ENCODE data around the gene RALGPS1. TPM values are rescaled to one million over a fixed set of nuclear protein-coding genes. Genes with fewer than 3 reads are reported as not detected.

Gene RALGPS1
- total RNA-seq, 1 experiment from 2014 or later = 28.5 TPM

GRCh38 chr9:126945682-126946081 is 31.1 kb downstream of the RALGPS1 start:
- DNase-seq (ENCODE audit: low spot score) (no peak), ATAC-seq (no peak)
- ChIA-PET CTCF (interaction anchor here (0.6 to 2.8 kb wide), 5 partner anchors 120 to 363 kb away, joined by 3 to 21 read pairs (median 4); no protein-coding TSS in a partner anchor), POLR2A (no interaction called here)
- Mint-ChIP-seq H3K9me3 (no peaks in the 10 kb centered on the region), H3K4me3 (no peak overlapping the region), H3K4me1 (peaks cover 10% of the 10 kb centered on the region), H3K27me3 (ENCODE audit: low read depth) (no peaks in the 10 kb centered on the region; the same call in 1 of the 2 replicates), H3K27ac (peak overlapping the region; percentile 12; the same call in 1 of the 2 replicates), H3K36me3 (no peaks in the 10 kb centered on the region)
- TF ChIP-seq ZNF416 (CRISPR knock-in tag; IDR thresholded peaks at IDR 0.05) = no peak
- no peak for TF ChIP-seq MYBL2 (CRISPR knock-in tag; IDR thresholded peaks at IDR 0.05)
- TF ChIP-seq FOXK1 (CRISPR knock-in tag; IDR thresholded peaks at IDR 0.05) = no peak
- no peak for TF ChIP-seq TCF7 (CRISPR knock-in tag; IDR thresholded peaks at IDR 0.05; ENCODE audit: low read depth)
- TF ChIP-seq ZNF232 (CRISPR knock-in tag; IDR thresholded peaks at IDR 0.05) = no peak
- TF ChIP-seq TEAD4 (CRISPR knock-in tag; IDR thresholded peaks at IDR 0.05) = no peak
- no peak for TF ChIP-seq SOX15 (CRISPR knock-in tag; IDR thresholded peaks at IDR 0.05)
- no peak for TF ChIP-seq EMX1 (CRISPR knock-in tag; IDR thresholded peaks at IDR 0.05)
- TF ChIP-seq E2F5 (CRISPR knock-in tag; IDR thresholded peaks at IDR 0.05) = no peak
- no peak for TF ChIP-seq IRF1 (CRISPR knock-in tag; IDR thresholded peaks at IDR 0.05)

DNA sequence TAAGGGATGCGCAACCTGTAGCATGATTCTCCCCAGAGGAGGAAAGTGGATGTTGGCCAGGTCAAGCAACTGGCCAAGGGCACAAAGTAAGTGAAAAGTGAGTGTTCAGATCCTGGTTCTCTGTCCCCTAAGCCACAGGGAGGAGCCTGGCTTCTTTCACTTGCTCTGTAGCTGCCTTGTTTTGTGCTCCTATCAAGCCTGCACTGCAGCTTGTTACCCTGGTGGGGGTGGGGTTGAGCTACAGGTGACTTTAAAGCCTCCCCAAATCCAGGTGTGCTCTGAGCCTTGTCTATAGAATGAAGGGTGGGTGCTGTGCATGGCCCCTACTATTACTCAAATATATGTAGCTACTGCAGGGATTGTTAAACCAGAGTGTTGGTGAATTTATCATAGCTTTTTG is 32.9 kb downstream of the RALGPS1 start:
- peaks cover 10% of the 10 kb centered on the region for H3K4me1 Mint-ChIP-seq
- ChIA-PET CTCF (interaction anchor here (0.5 to 2.8 kb wide), 29 partner anchors 9 to 450 kb away, joined by 3 to 32 read pairs (median 5); partner anchors contain the start of genes ANGPTL2 and SLC2A8), POLR2A (interaction anchor here (0.6 to 0.9 kb wide), 2 partner anchors 31 to 33 kb away, joined by 3 read pairs; partner anchors contain the start of gene RALGPS1)
- DNase-seq (ENCODE audit: low spot score) (peak; percentile 54), ATAC-seq (peak; percentile 100)
- no peak overlapping the region for H3K4me3 Mint-ChIP-seq
- peak overlapping the region; percentile 64; the same call in 1 of the 2 replicates for H3K27ac Mint-ChIP-seq
- TF ChIP-seq CDX4 (CRISPR knock-in tag; IDR thresholded peaks at IDR 0.05; ENCODE audit: borderline replicate concordance) = no peak
- no peak for TF ChIP-seq RELA (CRISPR knock-in tag; IDR thresholded peaks at IDR 0.05; ENCODE audit: borderline replicate concordance)
- no peak; the same call in 1 of the 2 replicates for TF ChIP-seq CTCF (IDR thresholded peaks at IDR 0.05)
- TF ChIP-seq KAT7 (CRISPR knock-in tag; IDR thresholded peaks at IDR 0.05; ENCODE audit: borderline replicate concordance) = no peak
- TF ChIP-seq, protein P1, sequence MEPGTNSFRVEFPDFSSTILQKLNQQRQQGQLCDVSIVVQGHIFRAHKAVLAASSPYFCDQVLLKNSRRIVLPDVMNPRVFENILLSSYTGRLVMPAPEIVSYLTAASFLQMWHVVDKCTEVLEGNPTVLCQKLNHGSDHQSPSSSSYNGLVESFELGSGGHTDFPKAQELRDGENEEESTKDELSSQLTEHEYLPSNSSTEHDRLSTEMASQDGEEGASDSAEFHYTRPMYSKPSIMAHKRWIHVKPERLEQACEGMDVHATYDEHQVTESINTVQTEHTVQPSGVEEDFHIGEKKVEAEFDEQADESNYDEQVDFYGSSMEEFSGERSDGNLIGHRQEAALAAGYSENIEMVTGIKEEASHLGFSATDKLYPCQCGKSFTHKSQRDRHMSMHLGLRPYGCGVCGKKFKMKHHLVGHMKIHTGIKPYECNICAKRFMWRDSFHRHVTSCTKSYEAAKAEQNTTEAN (CRISPR knock-in tag; IDR thresholded peaks at IDR 0.05) = no peak
- TF ChIP-seq MXD4 (CRISPR knock-in tag; IDR thresholded peaks at IDR 0.05; ENCODE audit: borderline replicate concordance) = no peak
- no peak for TF ChIP-seq SMAD3 (CRISPR knock-in tag; IDR thresholded peaks at IDR 0.05; ENCODE audit: borderline replicate concordance)
- no peak for TF ChIP-seq ETV6 (CRISPR knock-in tag; IDR thresholded peaks at IDR 0.05)
- no peak for TF ChIP-seq OVOL2 (CRISPR knock-in tag; IDR thresholded peaks at IDR 0.05; ENCODE audit: borderline replicate concordance)
- TF ChIP-seq HMGA2 (CRISPR knock-in tag; IDR thresholded peaks at IDR 0.05) = no peak
- TF ChIP-seq ESRRA (CRISPR knock-in tag; IDR thresholded peaks at IDR 0.05; ENCODE audit: borderline replicate concordance) = no peak
- TF ChIP-seq NR3C1 (CRISPR knock-in tag; conservative IDR thresholded peaks at IDR 0.05; ENCODE audit: low read depth) = no peak
- TF ChIP-seq GTF2I (CRISPR knock-in tag; conservative IDR thresholded peaks at IDR 0.05) = no peak
- TF ChIP-seq AR (CRISPR knock-in tag; IDR thresholded peaks at IDR 0.05) = no peak
- no peaks in the 10 kb centered on the region; the same call in 1 of the 2 replicates for H3K27me3 Mint-ChIP-seq (ENCODE audit: low read depth)
- H3K9me3 Mint-ChIP-seq = no peaks in the 10 kb centered on the region
- no peaks in the 10 kb centered on the region for H3K36me3 Mint-ChIP-seq
